ENCODE results near the gene RTTN. TPM values are rescaled to one million over a fixed set of nuclear protein-coding genes. Genes with fewer than 3 reads are reported as not detected.
"Not testable (repeated sequence)": the region's sequence is repeated elsewhere in the genome, so short reads cannot be mapped to it uniquely, and the experiment has no call there.

RTTN gene
- total RNA-seq, 1 donor from 2014 or later: 7.8 TPM

- ATAC-seq: not testable (repeated sequence)
Measured at GRCh38 chr18:69975294-69975693, 230.2 kb downstream of the RTTN start.

GRCh38 chr18:69974365-69974764 is 231.1 kb downstream of the RTTN start:
- no peak for ATAC-seq

- ATAC-seq: no peak
Measured at GRCh38 chr18:69969491-69969890, 236.0 kb downstream of the RTTN start.

GRCh38 chr18:69968039-69968438 is 237.4 kb downstream of the RTTN start:
- ATAC-seq: no peak

GRCh38 chr18:69963196-69963595 is 242.3 kb downstream of the RTTN start:
- ATAC-seq: no peak

- no peak for ATAC-seq
Measured at GRCh38 chr18:69961718-69962117, 243.8 kb downstream of the RTTN start.

GRCh38 chr18:69958422-69958821 is 247.1 kb downstream of the RTTN start:
- no peak for ATAC-seq

- ATAC-seq: no peak
Measured at GRCh38 chr18:69957747-69958146, 247.7 kb downstream of the RTTN start.

- no peak for ATAC-seq
Measured at GRCh38 chr18:69956665-69957620, 248.5 kb downstream of the RTTN start.

GRCh38 chr18:69956057-69956456 is 249.4 kb downstream of the RTTN start:
- ATAC-seq: no peak

- no peak for ATAC-seq
Measured at GRCh38 chr18:69954719-69955480, 250.6 kb downstream of the RTTN start.

- no peak for ATAC-seq
Measured at GRCh38 chr18:69953191-69953590, 252.3 kb downstream of the RTTN start.

Other genes with a start within 250 kb of the RTTN start
- 21.2 TPM for gene SOCS6, start 83.4 kb upstream of the RTTN start, total RNA-seq